Prostate gland (tissue), 2 donors: ENCODE results near the gene TCF15. TPM values are rescaled to one million over a fixed set of nuclear protein-coding genes. Genes with fewer than 3 reads are reported as not detected.
A peak's percentile ranks its signal among the peaks of the same experiment; 100 is the strongest.

Experiments used
- DNase-seq: peaks from one replicate; pipeline ENCODE4 v3.0.0-alpha.2; 2019; ENCODE audit warnings: low spot score
- H3K27ac ChIP-seq, 2 donors: fragments of 200-600 bp; sonication (generic); 2 replicates each; pipeline ENCODE4 v1.5.1; 2017 to 2019
- H3K27me3 ChIP-seq: fragments of 200-600 bp; sonication (generic); replicated peaks from 2 replicates; pipeline ENCODE4 v1.5.1; 2019; ENCODE audit not compliant: insufficient read depth
- H3K36me3 ChIP-seq, 2 donors: fragments of 200-600 bp; sonication (generic); 1 replicate in 1 of 2; 2 replicates in 1 of 2; pipeline versions ENCODE4 v1.5.1 to v1.8.1; 2017 to 2019
- H3K4me1 ChIP-seq: fragments of 200-600 bp; sonication (generic); replicated peaks from 2 replicates; pipeline ENCODE4 v1.5.1; 2019
- H3K4me3 ChIP-seq, 2 donors: fragments of 200-600 bp; sonication (generic); 2 replicates each; pipeline ENCODE4 v1.5.1; 2017 to 2019
- H3K9me3 ChIP-seq: fragments of 200-600 bp; sonication (generic); 2 replicates; pipeline ENCODE4 v1.5.1; 2017
- CTCF ChIP-seq, 4 experiments: fragments of 200-600 bp in 2 of 4; fragments of 450-650 bp in 2 of 4; sonication (generic) in 2 of 4; IDR thresholded peaks; 1 replicate in 3 of 4; 2 replicates in 1 of 4; pipeline ENCODE4 v1.5.1; 2016 to 2019; ENCODE audit warnings: antibody characterized with exemption in 4 of 4, mild to moderate bottlenecking in 2 of 4, moderate library complexity in 2 of 4
- POLR2A ChIP-seq: fragments of 450-650 bp; IDR thresholded peaks from one replicate; pipeline ENCODE4 v1.6.1; 2016; ENCODE audit warnings: antibody characterized with exemption, mild to moderate bottlenecking
- POLR2AphosphoS5 ChIP-seq: sonication (generic); formaldehyde crosslinking; IDR thresholded peaks from one replicate; pipeline ENCODE4 v1.6.1; 2017; ENCODE audit warnings: antibody characterized with exemption
- WGBS: methylation state at CpG from one replicate; pipeline ENCODE4 v1.1.5; 2018; 5-methylcytosine and 5-hydroxymethylcytosine counted together
- intact Hi-C: fragments of 100-400 bp; cut with DNase I; formaldehyde crosslinking; loops from one replicate; pipeline ENCODE4 v1.14.2; 2022
- total RNA-seq, 2 donors: library from RNA; depleted of rRNA; stranded (reverse); fragments of >200 nt; gene quantifications; one replicate each; pipeline ENCODE4 v1.1.0, GENCODE V29; 2016

Gene TCF15
- total RNA-seq, 2 donors from 2014 or later = 0.55 to 0.68 TPM

DNA sequence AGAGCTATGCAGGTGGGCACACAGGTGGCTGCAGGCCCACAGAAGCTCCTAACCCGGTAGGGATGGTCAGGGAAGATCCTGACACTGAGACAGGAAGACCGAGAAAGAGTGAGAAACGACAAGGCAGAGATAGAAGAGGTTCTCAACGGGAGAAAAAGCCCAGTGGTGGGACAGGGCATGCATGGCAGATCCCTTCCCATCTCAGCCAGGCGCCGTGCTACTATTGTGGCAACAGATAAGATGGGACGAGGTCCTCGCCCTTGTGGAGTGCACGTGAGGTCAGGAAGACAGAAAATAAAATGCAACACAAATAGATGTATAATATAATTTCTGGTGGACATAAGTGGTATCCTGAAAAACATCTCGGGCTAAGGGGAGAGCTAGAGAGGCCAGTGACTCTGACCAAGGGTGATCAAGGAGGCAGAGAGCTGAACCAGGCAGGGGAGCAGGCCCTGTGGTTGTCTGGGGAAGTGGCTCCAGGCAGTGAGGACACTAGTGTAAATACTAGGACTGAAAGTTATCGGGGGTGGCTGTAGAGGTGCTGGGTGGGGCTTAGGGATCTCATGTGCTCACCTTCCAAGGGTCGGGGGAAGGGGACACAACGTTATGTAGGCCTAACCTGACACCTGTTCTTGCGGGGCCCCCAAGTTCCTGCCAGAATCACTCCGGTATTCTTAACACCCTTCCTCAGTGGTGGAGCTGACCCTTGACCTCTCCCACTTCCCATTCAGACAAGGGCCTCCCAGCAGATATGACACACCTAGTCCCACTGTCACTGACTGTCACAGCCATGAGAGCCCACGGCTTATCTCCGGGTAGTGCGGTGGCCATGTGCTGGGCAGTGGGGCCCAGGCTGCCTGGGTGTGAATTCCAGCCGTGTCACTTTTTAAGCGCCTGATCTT is 41.9 kb upstream of the TCF15 start:
- Histone ChIP-seq H3K4me1 (peaks cover 5% of the 10 kb centered on the region), H3K36me3 (peaks cover 6 to 16% of the 10 kb centered on the region in 2 donors), H3K9me3 (no peaks in the 10 kb centered on the region), H3K27me3 (no peaks in the 10 kb centered on the region), H3K4me3 (peak overlapping the region; percentile 56 to 74), H3K27ac (peak overlapping the region; percentile 76 to 80)
- no peak for DNase-seq
- intact Hi-C loops = loop anchor here (5.0 to 10.0 kb wide), 3 partner anchors 75 to 193 kb away; partner anchors contain the start of gene CSNK2A1
- WGBS = 61% methylated on average over 20 of the region's 20 CpGs
- no peak for TF ChIP-seq CTCF (IDR thresholded peaks at IDR 0.05)
- TF ChIP-seq POLR2A = no peak
- no peak for TF ChIP-seq POLR2AphosphoS5

DNA sequence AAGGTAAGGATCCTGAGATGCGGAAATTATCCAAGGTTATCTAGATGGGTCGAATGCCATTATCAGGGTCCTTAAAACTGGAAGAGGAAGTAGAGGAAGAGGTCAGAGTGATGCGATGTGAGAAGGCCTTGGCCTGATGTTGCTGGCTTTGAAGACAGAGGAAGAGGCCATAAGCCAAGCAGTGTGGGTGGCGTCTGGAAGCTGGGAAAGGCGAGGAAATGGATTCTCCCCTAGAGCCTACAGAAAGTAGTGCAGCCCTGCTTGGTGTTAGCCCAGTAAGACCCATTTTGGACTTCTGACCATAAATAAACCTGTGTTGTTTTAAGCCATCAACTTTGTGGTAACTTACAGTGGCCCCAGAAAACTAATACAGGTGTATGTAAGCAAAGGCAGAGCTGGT is 40.8 kb upstream of the TCF15 start:
- no peak overlapping the region for H3K4me3 ChIP-seq
- H3K36me3 ChIP-seq = peaks cover 6 to 16% of the 10 kb centered on the region in 2 donors
- H3K4me1 ChIP-seq = peaks cover 5% of the 10 kb centered on the region
- DNase-seq = no peak
- no peak for TF ChIP-seq POLR2A
- no peak for TF ChIP-seq CTCF (IDR thresholded peaks at IDR 0.05)
- no peak for TF ChIP-seq POLR2AphosphoS5
- H3K9me3 ChIP-seq = no peaks in the 10 kb centered on the region
- H3K27me3 ChIP-seq = no peaks in the 10 kb centered on the region
- intact Hi-C loops = loop anchor here (5.0 to 10.0 kb wide), 3 partner anchors 76 to 194 kb away; partner anchors contain the start of gene CSNK2A1
- no peak overlapping the region for H3K27ac ChIP-seq
- 82% methylated on average over 5 of the region's 5 CpGs for WGBS

GRCh38 chr20:650281-650680 is 40.2 kb upstream of the TCF15 start:
- WGBS = 90% methylated on average over 5 of the region's 5 CpGs
- H3K9me3 ChIP-seq = no peaks in the 10 kb centered on the region
- intact Hi-C loops = loop anchor here (5.0 to 10.0 kb wide), 3 partner anchors 77 to 195 kb away; partner anchors contain the start of gene CSNK2A1

GRCh38 chr20:647479-648019 is 37.4 kb upstream of the TCF15 start:
- Histone ChIP-seq H3K9me3 (no peaks in the 10 kb centered on the region), H3K36me3 (peaks cover 6 to 16% of the 10 kb centered on the region in 2 donors), H3K4me1 (peaks cover 4% of the 10 kb centered on the region), H3K27ac (no peak overlapping the region), H3K27me3 (no peaks in the 10 kb centered on the region), H3K4me3 (no peak overlapping the region)
- no peak for DNase-seq
- WGBS = 94% methylated on average over 2 of the region's 2 CpGs
- TF ChIP-seq CTCF (IDR thresholded peaks at IDR 0.05) (no peak), POLR2A (no peak), POLR2AphosphoS5 (no peak)
- intact Hi-C loops = loop anchor here (5.0 kb wide), 2 partner anchors 85 to 290 kb away; no protein-coding TSS in a partner anchor

More at GRCh38 chr20:650281-650680, 40.2 kb upstream of the TCF15 start:
- Histone ChIP-seq H3K27me3 (no peaks in the 10 kb centered on the region), H3K27ac (no peak overlapping the region), H3K36me3 (peaks cover 6 to 16% of the 10 kb centered on the region in 2 donors), H3K4me1 (peaks cover 5% of the 10 kb centered on the region), H3K4me3 (no peak overlapping the region)
- TF ChIP-seq POLR2AphosphoS5 = no peak
- TF ChIP-seq POLR2A = no peak
- TF ChIP-seq CTCF (IDR thresholded peaks at IDR 0.05) = no peak
- DNase-seq = no peak
